B cell (primary cell): ENCODE results near the gene GPR162. TPM values are rescaled to one million over a fixed set of nuclear protein-coding genes. Genes with fewer than 3 reads are reported as not detected.

Experiments used
- ATAC-seq: fragments of 200-7000 bp; cut with Tn5 transposase; one replicate; pipeline ENCODE4 v1.10.0; 2021; ENCODE audit warnings: low read depth, mild to moderate bottlenecking, moderate number of reproducible peaks, moderate library complexity
- CTCF ChIA-PET: fragments of 350-600 bp; sonication (Branson Sonifier 250); formaldehyde crosslinking; loops from one replicate; lab custom pipeline; 2021; ENCODE audit warnings: antibody characterized with exemption, inconsistent platforms; lab: Charles Lee
- POLR2A ChIA-PET: fragments of 350-600 bp; sonication (Branson Sonifier 250); formaldehyde crosslinking; loops from one replicate; lab custom pipeline; 2021; ENCODE audit warnings: antibody characterized with exemption; lab: Charles Lee
- DNase-seq: peaks from one replicate; pipeline ENCODE4 v3.0.0; 2013
- H2AFZ ChIP-seq: 2 replicates; pipeline ENCODE4 v1.6.1; 2012; ENCODE audit warnings: mild to moderate bottlenecking, low read depth, low read length; ENCODE audit not compliant: insufficient read depth, poor library complexity, severe bottlenecking
- H3K27ac ChIP-seq, 2 donors: 1 replicate in 1 of 2; 2 replicates in 1 of 2; pipeline ENCODE4 v1.5.1; 2012 to 2013; ENCODE audit warnings: low read length in 2 of 2, mild to moderate bottlenecking in 2 of 2, moderate library complexity in 1 of 2
- H3K27me3 ChIP-seq, 4 experiments: fragments of 200-600 bp in 1 of 4; sonication (generic) in 1 of 4; replicated peaks in 1 of 4; 1 replicate in 2 of 4; 2 replicates in 2 of 4; pipeline versions ENCODE4 v1.6.1 to v1.7.0; 2013 to 2016; ENCODE audit warnings: low read length in 3 of 4, mild to moderate bottlenecking in 2 of 4, mixed read lengths in 1 of 4, moderate library complexity in 1 of 4; ENCODE audit not compliant: insufficient read depth in 4 of 4, control insufficient read depth in 3 of 4; ENCODE audit errors: control extremely low read depth in 1 of 4
- H3K36me3 ChIP-seq, 2 experiments: replicated peaks in 1 of 2; 1 replicate in 1 of 2; 2 replicates in 1 of 2; pipeline versions ENCODE4 v1.6.1 to v1.7.1; 2013; ENCODE audit warnings: low read length in 1 of 2; ENCODE audit not compliant: insufficient read depth in 2 of 2, control insufficient read depth in 1 of 2; ENCODE audit errors: control extremely low read depth in 1 of 2, extremely low read depth in 1 of 2
- H3K4me1 ChIP-seq, 2 donors: fragments of 200-600 bp in 1 of 2; sonication (generic) in 1 of 2; 1 replicate in 1 of 2; 2 replicates in 1 of 2; pipeline versions ENCODE4 v1.5.1 to v1.6.1; 2013 to 2017; ENCODE audit warnings: low read length in 2 of 2; ENCODE audit not compliant: control insufficient read depth in 2 of 2, insufficient read depth in 2 of 2
- H3K4me2 ChIP-seq: replicated peaks from 2 replicates; pipeline ENCODE3; 2012; ENCODE audit warnings: mild to moderate bottlenecking, low read depth, low read length; ENCODE audit not compliant: poor library complexity, severe bottlenecking
- H3K4me3 ChIP-seq, 5 experiments: fragments of 200-600 bp in 1 of 5; sonication (generic) in 1 of 5; 1 replicate in 3 of 5; 2 replicates in 2 of 5; pipeline versions ENCODE4 v1.5.1 to v1.7.0; 2011 to 2016; ENCODE audit warnings: low read length in 4 of 5, mild to moderate bottlenecking in 4 of 5, low read depth in 2 of 5, control low read depth in 1 of 5, moderate library complexity in 1 of 5; ENCODE audit not compliant: insufficient read depth in 1 of 5; ENCODE audit errors: control extremely low read depth in 1 of 5, extremely low read depth in 1 of 5
- H3K79me2 ChIP-seq: fragments of 200-600 bp; sonication (generic); one replicate; pipeline ENCODE4 v1.6.0; 2016; ENCODE audit warnings: low read length; ENCODE audit not compliant: control insufficient read depth, insufficient read depth
- H3K9ac ChIP-seq: fragments of 200-600 bp; sonication (generic); 2 replicates; pipeline ENCODE4 v1.6.1; 2017; ENCODE audit warnings: mild to moderate bottlenecking, low read length, moderate library complexity
- H3K9me3 ChIP-seq, 3 donors: one replicate each; pipeline versions ENCODE4 v1.6.1 to v1.7.1; 2013; ENCODE audit warnings: low read length in 2 of 3; ENCODE audit not compliant: control insufficient read depth in 2 of 3, insufficient read depth in 1 of 3; ENCODE audit errors: control extremely low read depth in 1 of 3
- H4K20me1 ChIP-seq: 2 replicates; pipeline ENCODE4 v1.6.0; 2012; ENCODE audit warnings: mild to moderate bottlenecking, low read length; ENCODE audit not compliant: insufficient read depth, control insufficient read depth, poor library complexity, severe bottlenecking
- H3K27ac Mint-ChIP-seq: one replicate; pipeline ENCODE4 v1.8.0; 2021; ENCODE audit warnings: mixed read lengths
- H3K27me3 Mint-ChIP-seq: one replicate; pipeline ENCODE4 v1.8.0; 2021; ENCODE audit warnings: mixed read lengths
- H3K4me1 Mint-ChIP-seq: one replicate; pipeline ENCODE4 v1.8.0; 2021; ENCODE audit warnings: mixed read lengths
- H3K4me3 Mint-ChIP-seq: one replicate; pipeline ENCODE4 v1.8.0; 2021; ENCODE audit warnings: mixed read lengths
- H3K9me3 Mint-ChIP-seq: one replicate; pipeline ENCODE4 v1.8.0; 2022; ENCODE audit warnings: mixed read lengths; ENCODE audit not compliant: insufficient read depth
- EZH2 ChIP-seq: IDR thresholded peaks from 2 replicates; pipeline ENCODE4 v1.6.1; 2012; ENCODE audit warnings: borderline replicate concordance, low read depth, mild to moderate bottlenecking, moderate library complexity, low read length; ENCODE audit not compliant: insufficient read depth, poor library complexity, severe bottlenecking
- WGBS: methylation state at CpG from one replicate; pipeline ENCODE4 v1.1.5; 2013; ENCODE audit warnings: missing lambda C conversion rate; ENCODE audit not compliant: insufficient coverage; 5-methylcytosine and 5-hydroxymethylcytosine counted together
- intact Hi-C: fragments of 100-400 bp; cut with micrococcal nuclease; formaldehyde crosslinking; loops from one replicate; pipeline ENCODE4 v1.10.0; 2022
- polyA plus RNA-seq: library from polyadenylated mRNA; depleted of rRNA; stranded (reverse); fragments of >200 nt; gene quantifications from 2 replicates; pipeline ENCODE4 v1.2.3, GENCODE V29; 2012
- total RNA-seq, 2 donors: library from RNA; stranded (reverse); fragments of 120-200 nt in 1 of 2; gene quantifications; 1 replicate in 1 of 2; 2 replicates in 1 of 2; pipeline versions ENCODE4 v1.2.3 to v1.2.4, GENCODE V29; 2013 to 2022
- TF ChIP-seq, protein P1 (sequence below): fragments of 200-600 bp; IDR thresholded peaks from one replicate; pipeline ENCODE4 v1.8.0; 2022; ENCODE audit warnings: antibody characterized with exemption, mild to moderate bottlenecking

GPR162 gene
- total and polyA plus RNA-seq, 2 donors (not counting 1 experiment from before 2014, with no cell fraction given): 0.54 TPM; not detected in 1

DNA sequence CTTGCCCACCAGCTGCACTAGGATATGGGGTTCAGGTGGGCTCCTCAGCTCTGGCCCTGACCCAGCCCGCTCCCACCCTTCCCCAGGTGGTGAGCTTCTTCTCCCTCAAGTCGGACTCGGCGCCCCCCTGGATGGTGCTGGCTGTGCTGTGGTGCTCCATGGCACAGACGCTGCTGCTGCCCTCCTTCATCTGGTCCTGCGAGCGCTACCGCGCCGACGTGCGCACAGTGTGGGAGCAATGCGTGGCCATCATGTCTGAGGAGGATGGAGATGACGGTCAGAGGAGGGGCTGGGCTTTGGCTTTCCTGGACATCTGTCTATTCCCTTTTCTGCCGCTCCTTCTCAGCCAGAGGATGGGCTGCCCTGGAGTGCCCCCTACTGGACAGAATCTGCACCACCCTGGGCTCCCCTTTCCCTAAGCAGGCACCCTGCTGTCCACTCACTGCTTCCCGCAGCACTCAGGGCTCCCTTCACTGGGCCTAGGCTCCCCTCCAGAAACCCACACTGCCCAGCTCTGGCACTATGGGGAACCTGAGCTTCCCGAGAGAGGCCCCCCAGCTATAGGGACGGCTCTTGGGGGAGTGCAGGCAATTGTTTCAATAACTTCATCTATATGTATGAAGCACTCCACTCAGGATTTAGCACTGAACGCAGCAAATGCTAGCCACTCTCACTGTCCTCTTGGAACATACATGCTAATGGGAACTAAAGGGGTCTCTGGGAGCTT, 3.9 kb downstream of the GPR162 start:
- Mint-ChIP-seq H3K9me3 (no peaks in the 10 kb centered on the region), H3K27me3 (peaks cover 78% of the 10 kb centered on the region), H3K27ac (no peak overlapping the region), H3K4me3 (no peak overlapping the region), H3K4me1 (peaks cover 31% of the 10 kb centered on the region)
- WGBS: 33% methylated on average over 15 of the region's 19 CpGs
- no peak overlapping the region for H3K27ac ChIP-seq
- peaks cover 0 to 82% (median 41%) of the 10 kb centered on the region in 4 experiments for H3K27me3 ChIP-seq
- TF ChIP-seq EZH2: no peak
- TF ChIP-seq, protein P1, sequence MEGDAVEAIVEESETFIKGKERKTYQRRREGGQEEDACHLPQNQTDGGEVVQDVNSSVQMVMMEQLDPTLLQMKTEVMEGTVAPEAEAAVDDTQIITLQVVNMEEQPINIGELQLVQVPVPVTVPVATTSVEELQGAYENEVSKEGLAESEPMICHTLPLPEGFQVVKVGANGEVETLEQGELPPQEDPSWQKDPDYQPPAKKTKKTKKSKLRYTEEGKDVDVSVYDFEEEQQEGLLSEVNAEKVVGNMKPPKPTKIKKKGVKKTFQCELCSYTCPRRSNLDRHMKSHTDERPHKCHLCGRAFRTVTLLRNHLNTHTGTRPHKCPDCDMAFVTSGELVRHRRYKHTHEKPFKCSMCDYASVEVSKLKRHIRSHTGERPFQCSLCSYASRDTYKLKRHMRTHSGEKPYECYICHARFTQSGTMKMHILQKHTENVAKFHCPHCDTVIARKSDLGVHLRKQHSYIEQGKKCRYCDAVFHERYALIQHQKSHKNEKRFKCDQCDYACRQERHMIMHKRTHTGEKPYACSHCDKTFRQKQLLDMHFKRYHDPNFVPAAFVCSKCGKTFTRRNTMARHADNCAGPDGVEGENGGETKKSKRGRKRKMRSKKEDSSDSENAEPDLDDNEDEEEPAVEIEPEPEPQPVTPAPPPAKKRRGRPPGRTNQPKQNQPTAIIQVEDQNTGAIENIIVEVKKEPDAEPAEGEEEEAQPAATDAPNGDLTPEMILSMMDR: peak; percentile 86
- H3K9me3 ChIP-seq: peaks cover 0 to 13% (median 0%) of the 10 kb centered on the region in 3 donors
- no peak overlapping the region for H3K9ac ChIP-seq
- no peaks in the 10 kb centered on the region for H3K79me2 ChIP-seq
- H2AFZ ChIP-seq: no peak overlapping the region
- no peaks in the 10 kb centered on the region for H3K36me3 ChIP-seq
- H4K20me1 ChIP-seq: peaks cover 11% of the 10 kb centered on the region
- no peak overlapping the region for H3K4me3 ChIP-seq
- CTCF ChIA-PET: interaction anchor here (1.1 to 6.2 kb wide), 10 partner anchors 8 to 275 kb away, joined by 3 to 33 read pairs (median 6); partner anchors contain the start of genes CDCA3, MLF2 and USP5
- intact Hi-C loops: loop anchor here (1.0 to 2.0 kb wide), 3 partner anchors 72 to 263 kb away; partner anchors contain the start of gene MLF2
- DNase-seq (peak; percentile 80), ATAC-seq (peak; percentile 66)
- H3K4me1 ChIP-seq: peaks cover 37 to 40% of the 10 kb centered on the region in 2 donors
- POLR2A ChIA-PET: no interaction called here
- H3K4me2 ChIP-seq: no peak overlapping the region
